AG08396 (cell line): ENCODE data around the gene MCUB.

Experiments
- DNase-seq: peaks from one replicate; pipeline ENCODE4 v3.0.0; 2012; ENCODE audit warnings: low spot score, mixed read lengths

The MCUB gene

DNA sequence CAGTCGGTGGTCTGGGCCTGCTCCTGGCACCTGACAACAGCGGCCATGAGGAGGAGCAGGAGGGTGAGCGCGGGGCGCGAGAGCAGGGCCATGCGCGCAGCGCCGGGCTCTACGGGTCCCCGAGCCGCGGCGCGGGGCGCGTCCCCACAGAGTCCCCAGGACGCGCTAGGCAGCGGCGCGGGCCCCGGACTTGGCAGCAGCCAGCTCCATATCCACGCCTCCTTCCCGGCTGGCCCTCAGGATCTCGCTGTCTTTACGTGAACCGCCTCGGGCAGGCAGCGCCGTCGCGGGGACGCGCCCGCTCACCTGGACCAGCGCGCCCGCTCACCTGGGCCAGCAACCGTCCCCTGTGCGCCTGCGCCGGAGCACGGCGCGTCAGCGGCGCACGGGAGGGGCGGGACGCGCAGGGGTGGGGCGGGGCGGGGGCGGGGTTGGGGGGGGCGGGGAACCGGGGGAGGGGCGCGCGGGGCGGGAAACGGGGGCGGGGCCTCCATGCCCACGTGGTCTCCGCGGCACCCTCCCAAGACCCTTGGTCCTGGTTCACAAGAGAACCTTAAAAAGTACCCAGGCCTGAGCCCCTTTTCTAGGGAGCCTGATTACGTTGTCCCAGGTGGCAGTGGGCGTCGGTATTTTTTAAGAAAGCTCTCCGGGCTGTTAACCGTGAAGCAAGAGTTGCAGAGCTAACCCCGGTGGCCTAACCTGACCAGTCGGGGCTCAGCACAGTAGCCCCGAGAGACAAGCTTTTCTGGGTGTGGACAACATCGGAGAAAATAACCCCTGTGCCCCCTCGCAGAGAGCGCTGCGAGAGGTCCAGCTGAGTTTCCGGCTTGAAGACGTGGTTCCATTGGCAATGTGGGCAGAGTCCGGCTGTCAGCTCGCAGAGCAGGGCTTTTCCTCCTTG, 169.9 kb downstream of the MCUB start, which contains the start of gene PLA2G12A:
Gene PLA2G12A, minus strand, starts transcription at position 353 of the 901 bp plus-strand sequence. Its CDS starts 261 bp downstream, at position 92.
- DNase-seq: peak; percentile 94

DNA sequence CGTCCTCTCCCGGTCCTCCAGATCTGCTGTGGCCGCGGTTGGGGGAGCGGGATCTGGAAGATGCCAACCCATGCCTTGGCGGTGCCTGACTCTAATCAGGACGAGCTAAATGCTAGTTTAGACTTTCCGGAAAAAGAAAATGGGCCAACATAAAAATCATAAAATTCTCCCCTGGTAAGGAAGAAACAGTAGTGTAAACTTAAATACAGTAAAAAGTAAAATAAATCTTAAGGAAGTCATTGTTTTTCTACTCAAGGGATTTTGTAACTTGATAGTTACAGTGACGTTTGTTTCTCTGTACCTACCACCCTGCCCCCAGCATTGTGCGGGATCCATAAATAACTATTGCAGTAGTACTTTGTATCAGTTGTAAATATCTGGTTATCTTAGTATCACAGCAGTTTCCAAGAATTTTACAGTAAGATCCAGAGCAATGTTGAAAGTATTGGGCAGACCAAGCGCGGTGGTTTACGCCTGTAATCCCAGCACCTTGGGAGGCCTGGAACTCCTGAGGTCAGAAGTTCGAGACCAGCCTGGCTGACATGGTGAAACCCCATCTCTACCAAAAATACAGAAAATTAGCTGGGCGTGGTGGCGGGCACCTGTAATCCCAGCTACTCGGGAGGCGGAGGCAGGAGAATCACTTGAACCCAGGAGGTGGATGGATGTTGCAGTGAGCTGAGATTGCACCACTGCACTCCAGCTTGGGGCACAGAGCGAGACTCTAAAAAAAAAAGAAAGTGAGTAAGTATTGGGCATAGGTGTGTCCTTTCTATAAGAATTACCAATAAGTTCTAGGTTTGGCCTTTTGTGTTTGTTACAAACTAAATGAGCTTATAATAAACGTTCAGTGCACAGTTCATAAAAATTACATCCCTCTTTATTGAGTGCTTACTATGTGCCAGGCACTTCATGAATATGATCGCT, 170.8 kb downstream of the MCUB start:
- DNase-seq: no peak

DNA sequence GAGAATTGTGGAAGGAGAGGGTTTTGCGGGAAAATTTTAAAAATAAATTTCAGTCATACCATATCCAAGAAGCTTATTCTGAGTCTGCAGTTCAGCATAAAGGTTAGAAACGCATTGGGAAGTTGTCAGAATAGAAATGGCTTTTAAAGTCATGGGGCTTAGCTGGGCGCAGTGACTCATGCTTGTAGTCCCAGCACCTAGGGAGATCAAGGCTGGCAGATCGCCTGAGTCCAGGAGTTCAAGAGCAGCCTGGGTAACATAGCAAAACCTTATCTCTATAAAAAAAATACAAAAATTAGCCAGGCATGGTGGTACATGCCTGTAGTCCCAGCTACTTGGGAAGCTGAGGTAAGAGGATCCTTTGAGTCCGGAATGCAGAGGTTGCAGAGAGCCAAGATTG, 173.7 kb downstream of the MCUB start:
- no peak for DNase-seq

DNA sequence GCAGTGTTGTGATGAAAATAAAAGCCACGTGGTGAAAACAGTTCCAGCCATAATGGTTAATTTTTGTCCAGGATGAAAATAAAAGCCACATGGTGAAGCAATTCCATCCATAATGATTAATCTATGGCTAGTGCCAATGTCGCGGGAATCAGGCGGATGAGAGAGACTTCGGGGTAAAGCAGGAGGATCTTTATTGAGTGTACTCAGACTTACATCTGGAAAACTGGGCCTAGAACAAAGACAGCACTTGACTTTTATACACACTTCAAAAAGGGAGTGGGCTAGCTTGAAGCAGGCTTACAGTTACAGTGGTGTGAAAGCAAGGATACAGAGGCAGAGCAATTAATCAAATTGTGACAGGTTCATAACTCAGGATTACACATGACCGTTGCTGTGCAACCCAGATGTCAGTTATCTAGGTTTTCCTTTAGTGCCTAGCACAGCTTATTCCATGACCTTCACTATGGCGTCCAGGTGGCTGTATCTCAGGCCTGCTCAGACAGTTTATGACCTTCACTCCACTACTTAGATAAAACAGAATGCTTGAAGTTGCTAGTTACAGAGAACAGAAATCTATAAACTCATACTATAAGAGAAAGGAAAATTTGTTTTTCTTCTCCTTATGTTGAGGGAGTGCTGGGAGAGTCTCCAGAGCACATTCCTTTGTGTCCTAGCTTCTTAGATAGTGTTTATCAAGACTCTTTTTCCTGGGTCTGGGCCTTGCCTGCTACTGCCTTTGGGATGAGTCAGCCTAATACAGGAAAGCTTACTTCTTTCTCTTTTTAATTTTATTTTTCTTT, 175.7 kb downstream of the MCUB start:
- no peak for DNase-seq
